HG03457 (cell line): ENCODE results near the gene ZNF350.
A peak's percentile ranks its signal among the peaks of the same experiment; 100 is the strongest.
"Not testable (repeated sequence)": the region's sequence is repeated elsewhere in the genome, so short reads cannot be mapped to it uniquely, and the experiment has no call there.

Source experiments
- ATAC-seq: cut with Tn5 transposase; IDR thresholded peaks from one replicate; pipeline ENCODE4 v1.9.1; 2021; ENCODE audit warnings: moderate number of reproducible peaks; ENCODE audit not compliant: unreplicated experiment

Gene ZNF350

GRCh38 chr19:51975787-51976186, 10.9 kb downstream of the ZNF350 start:
- not testable (repeated sequence) for ATAC-seq

GRCh38 chr19:51971624-51972023, 15.0 kb downstream of the ZNF350 start:
- no peak for ATAC-seq

- ATAC-seq: no peak
Observed at GRCh38 chr19:51970718-51971117, 15.9 kb downstream of the ZNF350 start.

- no peak for ATAC-seq
Observed at GRCh38 chr19:51965583-51965982, 21.1 kb downstream of the ZNF350 start.

GRCh38 chr19:51960621-51961233, 25.9 kb downstream of the ZNF350 start:
- not testable (repeated sequence) for ATAC-seq

- no peak for ATAC-seq
Observed at GRCh38 chr19:51959791-51960190, 26.8 kb downstream of the ZNF350 start.

GRCh38 chr19:51957846-51958245, 28.8 kb downstream of the ZNF350 start:
- not testable (repeated sequence) for ATAC-seq

GRCh38 chr19:51948975-51949374, 37.7 kb downstream of the ZNF350 start:
- no peak for ATAC-seq

- no peak for ATAC-seq
Observed at GRCh38 chr19:51946602-51947001, 40.0 kb downstream of the ZNF350 start.

- no peak for ATAC-seq
Observed at GRCh38 chr19:51944798-51945552, 41.7 kb downstream of the ZNF350 start.

GRCh38 chr19:51938936-51939335, 47.7 kb downstream of the ZNF350 start:
- no peak for ATAC-seq

GRCh38 chr19:51931921-51932320, 54.7 kb downstream of the ZNF350 start:
- no peak for ATAC-seq

- ATAC-seq: no peak
Observed at GRCh38 chr19:51927859-51928258, 58.8 kb downstream of the ZNF350 start.

GRCh38 chr19:51926784-51927741, 59.6 kb downstream of the ZNF350 start, which contains the start of gene ZNF613:
Gene ZNF613, plus strand, starts transcription at chr19:51927472. Its CDS starts 8,749 bp downstream, at chr19:51936221.
- ATAC-seq: peak; percentile 88

- no peak for ATAC-seq
Observed at GRCh38 chr19:51926426-51926783, 60.2 kb downstream of the ZNF350 start.

GRCh38 chr19:51921949-51922348, 64.7 kb downstream of the ZNF350 start:
- ATAC-seq: no peak

GRCh38 chr19:51919606-51920005, 67.0 kb downstream of the ZNF350 start:
- no peak for ATAC-seq

- no peak for ATAC-seq
Observed at GRCh38 chr19:51916167-51916566, 70.5 kb downstream of the ZNF350 start.

- ATAC-seq: no peak
Observed at GRCh38 chr19:51915324-51915867, 71.2 kb downstream of the ZNF350 start.
